Ishikawa (cell line): Measurements from ENCODE around the gene YWHAB.

ENCODE experiments used
- CREB1 ChIP-seq: IDR thresholded peaks from 2 replicates; pipeline ENCODE4 v1.6.1; 2012; ENCODE audit warnings: low read depth
- EP300 ChIP-seq: IDR thresholded peaks from 2 replicates; pipeline ENCODE4 v1.6.1; 2012; ENCODE audit warnings: borderline replicate concordance
- FOXM1 ChIP-seq: IDR thresholded peaks from 2 replicates; pipeline ENCODE4 v1.6.1; 2012; ENCODE audit warnings: low read depth, borderline replicate concordance
- NFIC ChIP-seq: IDR thresholded peaks from 2 replicates; pipeline ENCODE4 v1.6.1; 2012
- RAD21 ChIP-seq: IDR thresholded peaks from 2 replicates; pipeline ENCODE4 v1.6.1; 2012; ENCODE audit warnings: low read depth
- TAF1 ChIP-seq: IDR thresholded peaks from 2 replicates; pipeline ENCODE4 v1.6.1; 2012; ENCODE audit warnings: low read depth, mild to moderate bottlenecking
- TCF12 ChIP-seq: IDR thresholded peaks from 2 replicates; pipeline ENCODE4 v1.6.1; 2012; ENCODE audit warnings: low read depth
- TEAD4 ChIP-seq: IDR thresholded peaks from 2 replicates; pipeline ENCODE4 v1.6.1; 2012
- YY1 ChIP-seq: IDR thresholded peaks from 2 replicates; pipeline ENCODE4 v1.6.1; 2012; ENCODE audit warnings: low read depth
- TF ChIP-seq, protein P1 (sequence below): IDR thresholded peaks from 2 replicates; pipeline ENCODE4 v1.6.1; 2012

DNA sequence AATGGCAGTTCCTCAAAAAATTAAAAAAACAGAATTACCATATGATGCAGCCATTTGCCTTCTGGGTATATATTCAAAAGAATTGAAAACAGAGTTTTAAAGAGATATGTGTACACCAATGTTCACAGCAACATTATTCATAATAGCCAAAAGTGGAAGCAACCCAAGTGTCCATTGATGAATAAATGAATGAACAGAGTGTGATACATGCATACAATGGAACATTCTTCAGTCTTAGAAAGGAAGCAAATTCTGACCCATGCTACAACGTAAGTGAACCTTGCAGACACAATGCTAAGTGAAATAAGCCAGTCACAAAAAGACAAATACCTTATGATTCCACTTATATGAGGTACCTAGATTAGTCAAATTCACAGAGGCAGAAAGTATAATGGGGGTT, 34.7 kb upstream of the YWHAB start:
- TF ChIP-seq RAD21: no peak
- no peak for TF ChIP-seq EP300
- TF ChIP-seq YY1: no peak
- TF ChIP-seq, protein P1, sequence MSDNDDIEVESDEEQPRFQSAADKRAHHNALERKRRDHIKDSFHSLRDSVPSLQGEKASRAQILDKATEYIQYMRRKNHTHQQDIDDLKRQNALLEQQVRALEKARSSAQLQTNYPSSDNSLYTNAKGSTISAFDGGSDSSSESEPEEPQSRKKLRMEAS: no peak
- TF ChIP-seq CREB1: no peak
- TF ChIP-seq TCF12: no peak
- TF ChIP-seq TAF1: no peak
- TF ChIP-seq TEAD4: no peak
- TF ChIP-seq NFIC: no peak
- TF ChIP-seq FOXM1: no peak
